Measurements from ENCODE around the gene WWOX. TPM values are rescaled to one million over a fixed set of nuclear protein-coding genes. Genes with fewer than 3 reads are reported as not detected.

WWOX gene
- total RNA-seq, 1 experiment from 2014 or later: 15.6 TPM

- no peak overlapping the region for H3K27ac Mint-ChIP-seq
- no peak overlapping the region for H2BK20ac ChIP-seq (ENCODE audit: low read depth, low read length, poor library complexity, severe bottlenecking)
These were observed 669.3 kb downstream of the WWOX start for GRCh38 chr16:78768718-78769117.

More at GRCh38 chr16:78768718-78769117, 669.3 kb downstream of the WWOX start:
- Histone ChIP-seq H3K56ac (ENCODE audit: insufficient read length, low read depth, low read length) (no peak overlapping the region), H3K18ac (ENCODE audit: insufficient read length, low read depth, low read length) (no peak overlapping the region), H4K20me1 (ENCODE audit: control insufficient read depth, insufficient read depth, insufficient read length) (no peaks in the 10 kb centered on the region), H3K23ac (ENCODE audit: insufficient read length, low read depth, low read length) (no peak overlapping the region), H4K8ac (replicated peaks; ENCODE audit: insufficient read length, low read depth, low read length) (no peak overlapping the region), H3K14ac (ENCODE audit: insufficient read depth, low read length) (no peak overlapping the region), H3K9ac (ENCODE audit: extremely low read depth, insufficient read length, low read length) (no peak overlapping the region), H3K4me1 (ENCODE audit: insufficient read depth, low read length) (no peaks in the 10 kb centered on the region; the same call in 1 of the 2 replicates), H2AK5ac (ENCODE audit: insufficient read length, low read length) (no peak overlapping the region), H3K79me2 (ENCODE audit: insufficient read depth, low read length) (no peaks in the 10 kb centered on the region), H2BK120ac (ENCODE audit: low read depth, low read length, poor library complexity, severe bottlenecking) (no peak overlapping the region), H3K9me3 (ENCODE audit: control insufficient read depth, low read depth, low read length) (no peaks in the 10 kb centered on the region), H2BK15ac (ENCODE audit: low read depth, low read length) (no peak overlapping the region), H2AFZ (ENCODE audit: low read length) (no peak overlapping the region), H2BK5ac (ENCODE audit: insufficient read length, low read length) (no peak overlapping the region), H3K27me3 (ENCODE audit: insufficient read depth, low read length) (no peaks in the 10 kb centered on the region), H3K79me1 (ENCODE audit: insufficient read depth, low read depth, low read length, poor library complexity, severe bottlenecking) (no peaks in the 10 kb centered on the region), H3K4ac (ENCODE audit: low read depth, low read length) (no peak overlapping the region), H3K4me2 (ENCODE audit: insufficient read depth, insufficient read length, low read length) (no peak overlapping the region), H4K5ac (ENCODE audit: insufficient read length, low read depth, low read length) (no peak overlapping the region), H3K23me2 (ENCODE audit: insufficient read length, low read depth, low read length, poor library complexity, severe bottlenecking) (no peaks in the 10 kb centered on the region), H4K91ac (ENCODE audit: insufficient read length, low read depth, low read length) (no peak overlapping the region), H3T11ph (ENCODE audit: low read length) (no peak overlapping the region), H2BK12ac (ENCODE audit: insufficient read length, low read depth, low read length) (no peak overlapping the region), H3K27ac (ENCODE audit: insufficient read length, low read depth, low read length) (no peak overlapping the region)
- TF ChIP-seq, protein P1, sequence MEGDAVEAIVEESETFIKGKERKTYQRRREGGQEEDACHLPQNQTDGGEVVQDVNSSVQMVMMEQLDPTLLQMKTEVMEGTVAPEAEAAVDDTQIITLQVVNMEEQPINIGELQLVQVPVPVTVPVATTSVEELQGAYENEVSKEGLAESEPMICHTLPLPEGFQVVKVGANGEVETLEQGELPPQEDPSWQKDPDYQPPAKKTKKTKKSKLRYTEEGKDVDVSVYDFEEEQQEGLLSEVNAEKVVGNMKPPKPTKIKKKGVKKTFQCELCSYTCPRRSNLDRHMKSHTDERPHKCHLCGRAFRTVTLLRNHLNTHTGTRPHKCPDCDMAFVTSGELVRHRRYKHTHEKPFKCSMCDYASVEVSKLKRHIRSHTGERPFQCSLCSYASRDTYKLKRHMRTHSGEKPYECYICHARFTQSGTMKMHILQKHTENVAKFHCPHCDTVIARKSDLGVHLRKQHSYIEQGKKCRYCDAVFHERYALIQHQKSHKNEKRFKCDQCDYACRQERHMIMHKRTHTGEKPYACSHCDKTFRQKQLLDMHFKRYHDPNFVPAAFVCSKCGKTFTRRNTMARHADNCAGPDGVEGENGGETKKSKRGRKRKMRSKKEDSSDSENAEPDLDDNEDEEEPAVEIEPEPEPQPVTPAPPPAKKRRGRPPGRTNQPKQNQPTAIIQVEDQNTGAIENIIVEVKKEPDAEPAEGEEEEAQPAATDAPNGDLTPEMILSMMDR (conservative IDR thresholded peaks at IDR 0.05): no peak
- H3K36me3 Mint-ChIP-seq (ENCODE audit: insufficient read depth in 1 of 3, low read depth in 3 of 3): peaks cover 0 to 3% (median 0%) of the 10 kb centered on the region in 3 experiments; a peak in 1 of 7 replicates
- no peaks in the 10 kb centered on the region; a peak in 1 of 5 replicates for H3K9me3 Mint-ChIP-seq
- H3K4me1 Mint-ChIP-seq: peaks cover 13 to 24% of the 10 kb centered on the region in 2 experiments
- WGBS (ENCODE audit: extremely low coverage, insufficient read length, low lambda C conversion rate): no CpG with 5 or more reads among the region's 9 CpGs
- H3K4me3 Mint-ChIP-seq: no peak overlapping the region
- DNase-seq: no peak
- H3K27me3 Mint-ChIP-seq (ENCODE audit: low read depth): peaks cover 2% of the 10 kb centered on the region; the same call in 1 of the 2 replicates
